GM12878 (cell line): ENCODE data around the gene AP2A2. TPM values are rescaled to one million over a fixed set of nuclear protein-coding genes. Genes with fewer than 3 reads are reported as not detected.

Source experiments
- ATAC-seq: fragments of 200-7000 bp; cut with Tn5 transposase; 3 replicates; pipeline ENCODE4 v1.9.1; 2020; ENCODE audit warnings: mild to moderate bottlenecking, moderate library complexity
- BruUV-seq: library from RNA; stranded (reverse); fragments of 400-500 nt; replicated peaks from 2 replicates; lab custom pipeline; 2021; lab: Mats Ljungman, UMichigan
- CTCF ChIA-PET: fragments of 300-600 bp; sonication (Branson Sonifier 250); formaldehyde crosslinking; extraction: SDS; loops from one replicate; lab custom pipeline; 2021; ENCODE audit warnings: inconsistent platforms; lab: Yijun Ruan, JAX
- POLR2A ChIA-PET: fragments of 350-600 bp; formaldehyde crosslinking; extraction: SDS; loops from one replicate; lab custom pipeline; 2021; ENCODE audit warnings: inconsistent platforms; lab: Charles Lee
- RAD21 ChIA-PET: fragments of 300-600 bp; sonication (Branson Sonifier 250); formaldehyde crosslinking; loops from one replicate; lab custom pipeline; 2023; ENCODE audit warnings: antibody characterized with exemption; ENCODE audit not compliant: unreplicated experiment; lab: Charles Lee
- SMC1A ChIA-PET: fragments of 300-600 bp; sonication (Branson Sonifier 250); formaldehyde crosslinking; loops from one replicate; lab custom pipeline; 2023; ENCODE audit not compliant: unreplicated experiment, uncharacterized antibody; lab: Charles Lee
- DNase-seq: peaks from one replicate; pipeline ENCODE4 v3.0.0-alpha.2; 2011; ENCODE audit warnings: low read depth, low spot score
- FAIRE-seq: peaks from 3 replicates; lab custom pipeline; 2011; peaks lifted over from hg19 to GRCh38; lab: Jason Lieb, UNC
- H2AFZ ChIP-seq: 2 replicates; pipeline ENCODE4 v1.6.0; 2011; ENCODE audit warnings: low read depth, low read length, control low read depth; ENCODE audit not compliant: control insufficient read depth
- H3K27ac ChIP-seq: 2 replicates; pipeline ENCODE4 v1.5.1; 2011; ENCODE audit warnings: control low read depth; ENCODE audit not compliant: control insufficient read depth, insufficient read depth
- H3K27me3 ChIP-seq, 2 experiments: replicated peaks in 1 of 2; 2 replicates each; pipeline versions ENCODE4 v1.6.0 to v1.6.1; 2011; ENCODE audit warnings: low read length in 1 of 2; ENCODE audit not compliant: control insufficient read depth in 2 of 2, insufficient read depth in 2 of 2
- H3K36me3 ChIP-seq, 2 experiments: 2 replicates each; pipeline ENCODE4 v1.5.1; 2011; ENCODE audit warnings: low read length in 1 of 2; ENCODE audit not compliant: control insufficient read depth in 2 of 2, insufficient read depth in 2 of 2
- H3K4me1 ChIP-seq: 2 replicates; pipeline ENCODE4 v1.6.1; 2011; ENCODE audit warnings: mild to moderate bottlenecking, low read length, moderate library complexity, mixed read lengths; ENCODE audit not compliant: control insufficient read depth, insufficient read depth
- H3K4me2 ChIP-seq: 2 replicates; pipeline ENCODE4 v1.6.0; 2011; ENCODE audit warnings: control low read depth; ENCODE audit not compliant: control insufficient read depth, insufficient read depth
- H3K4me3 ChIP-seq: fragments of 200-600 bp; sonication (generic); 2 replicates; pipeline ENCODE4 v1.5.1; 2016
- H3K79me2 ChIP-seq: 2 replicates; pipeline ENCODE4 v1.6.0; 2011; ENCODE audit warnings: low read length; ENCODE audit not compliant: control insufficient read depth, insufficient read depth
- H3K9ac ChIP-seq: 2 replicates; pipeline ENCODE4 v1.8.0; 2011; ENCODE audit warnings: low read length, control low read depth, mixed read lengths; ENCODE audit not compliant: control insufficient read depth, insufficient read depth
- H3K9me3 ChIP-seq: replicated peaks from 3 replicates; pipeline ENCODE4 v1.5.1; 2011; ENCODE audit warnings: mild to moderate bottlenecking, low read length; ENCODE audit not compliant: control insufficient read depth, insufficient read depth
- H4K20me1 ChIP-seq: 2 replicates; pipeline ENCODE4 v1.6.0; 2011; ENCODE audit not compliant: control insufficient read depth, insufficient read depth
- CBX3 ChIP-seq: fragments of 200-600 bp; sonication (generic); IDR thresholded peaks from 2 replicates; pipeline ENCODE4 v1.6.1; 2016; ENCODE audit warnings: low read depth, borderline replicate concordance
- ELK1 ChIP-seq: IDR thresholded peaks from 2 replicates; pipeline ENCODE4 v1.6.1; 2012; ENCODE audit warnings: low read depth, low read length, improper control_type of control experiment
- FOS ChIP-seq: IDR thresholded peaks from 3 replicates; pipeline ENCODE4 v1.6.1; 2011; ENCODE audit warnings: borderline replicate concordance; ENCODE audit not compliant: insufficient read length; ENCODE audit errors: extremely low read depth
- MEF2A ChIP-seq: IDR thresholded peaks from 2 replicates; pipeline ENCODE4 v1.6.1; 2011; ENCODE audit warnings: low read depth, mild to moderate bottlenecking, low read length, moderate library complexity; ENCODE audit not compliant: insufficient read depth
- POLR2A ChIP-seq: IDR thresholded peaks from 2 replicates; pipeline ENCODE4 v1.6.1; 2011; ENCODE audit warnings: low read depth, mild to moderate bottlenecking, low read length
- POLR2AphosphoS2 ChIP-seq: IDR thresholded peaks from 2 replicates; pipeline ENCODE4 v1.6.1; 2011; ENCODE audit warnings: low read depth, mild to moderate bottlenecking, low read length, improper control_type of control experiment, moderate library complexity
- SMAD1 ChIP-seq: fragments of 450-650 bp; IDR thresholded peaks from 2 replicates; pipeline ENCODE4 v1.6.1; 2018; ENCODE audit warnings: mild to moderate bottlenecking, low read depth; ENCODE audit not compliant: partially characterized antibody
- SMC3 ChIP-seq: IDR thresholded peaks from 2 replicates; pipeline ENCODE4 v1.6.1; 2011; ENCODE audit warnings: low read length, improper control_type of control experiment, borderline replicate concordance
- SPI1 ChIP-seq: IDR thresholded peaks from 2 replicates; pipeline ENCODE4 v1.6.1; 2011; ENCODE audit warnings: low read depth, mild to moderate bottlenecking, low read length, moderate library complexity, borderline replicate concordance; ENCODE audit not compliant: insufficient read depth
- ZBTB33 ChIP-seq: fragments of 450-650 bp; IDR thresholded peaks from 2 replicates; pipeline ENCODE4 v1.6.1; 2017; ENCODE audit warnings: mild to moderate bottlenecking
- ZNF217 ChIP-seq: fragments of 450-650 bp; IDR thresholded peaks from 2 replicates; pipeline ENCODE4 v1.6.1; 2017; ENCODE audit warnings: antibody characterized with exemption, mild to moderate bottlenecking
- WGBS: methylation state at CpG from one replicate; pipeline ENCODE4 v1.1.6; 2016; ENCODE audit warnings: low lambda C conversion rate; ENCODE audit not compliant: insufficient replicate concordance, insufficient coverage; ENCODE audit errors: missing lambda C conversion rate; 5-methylcytosine and 5-hydroxymethylcytosine counted together
- in situ Hi-C: fragments of 300-500 bp; cut with MboI; formaldehyde crosslinking; loops from 9 replicates; pipeline ENCODE4 v1.14.3; 2018; ENCODE audit warnings: mixed read lengths
- intact Hi-C: fragments of 100-400 bp; cut with micrococcal nuclease; formaldehyde crosslinking; loops from one replicate; pipeline ENCODE4 v1.14.2; 2022; ENCODE audit not compliant: unreplicated experiment
- polyA plus RNA-seq, 11 experiments: library from polyadenylated mRNA; depleted of rRNA in 4 of 11; unstranded in 6 of 11; stranded (reverse) in 5 of 11; fragments of >200 nt; fragmentation: Nextera tagmentation in 4 of 11; fragmentation: Illumina TruSeq in 1 of 11; extraction: Ambion mirVana in 4 of 11; extraction: Trizol in 1 of 11; gene quantifications; 1 replicate in 1 of 11; 2 replicates in 10 of 11; pipeline versions ENCODE4 v1.2.1 to v1.2.3, GENCODE V29; 2011 to 2016; ENCODE audit warnings: inconsistent platforms in 2 of 11, missing spikeins in 2 of 11, low read depth in 1 of 11
- total RNA-seq, 4 experiments: library from RNA; depleted of rRNA in 3 of 4; stranded (reverse); fragments of >200 nt in 3 of 4; fragmentation: Illumina TruSeq in 1 of 4; extraction: Trizol in 1 of 4; gene quantifications; 2 replicates each; pipeline versions ENCODE4 v1.2.1 to v1.2.3, GENCODE V29; 2013 to 2021
- TF ChIP-seq, protein P1 (sequence below): fragments of 450-650 bp; formaldehyde crosslinking; IDR thresholded peaks from 2 replicates; pipeline ENCODE4 v1.4.0; 2020; ENCODE audit warnings: mild to moderate bottlenecking, moderate library complexity

The AP2A2 gene
- total and polyA plus RNA-seq, 10 of the 15 experiments (the other 5 are each of a cell fraction or from before 2014, with no cell fraction given): 0.58 to 48.8 (median 18.2) TPM

GRCh38 chr11:1002406-1002984, 76.8 kb downstream of the AP2A2 start:
- H3K36me3 ChIP-seq: peaks cover 4 to 15% of the 10 kb centered on the region in 2 experiments; a peak in 3 of 4 replicates
- WGBS: 94% methylated on average over 19 of the region's 20 CpGs
- FAIRE-seq (no peak), DNase-seq (no peak), ATAC-seq (no peak)
- H3K79me2 ChIP-seq: no peaks in the 10 kb centered on the region
- no peak overlapping the region for H3K27ac ChIP-seq
- ChIA-PET POLR2A (no interaction called here), CTCF (no interaction called here), RAD21 (no interaction called here), SMC1A (no interaction called here)
- no peak overlapping the region for H3K4me3 ChIP-seq
- H3K9me3 ChIP-seq: no peaks in the 10 kb centered on the region
- intact Hi-C loops: no loop called here
- H4K20me1 ChIP-seq: no peaks in the 10 kb centered on the region
- H3K9ac ChIP-seq: no peak overlapping the region
- no peaks in the 10 kb centered on the region for H3K4me1 ChIP-seq
- in situ Hi-C loops: no loop called here
- no peak overlapping the region for H3K4me2 ChIP-seq
- H2AFZ ChIP-seq: no peak overlapping the region
- no peaks in the 10 kb centered on the region for H3K27me3 ChIP-seq
- BruUV-seq: no TSS peak
- TF ChIP-seq POLR2A: no peak
- no peak for TF ChIP-seq SMC3
- TF ChIP-seq SMAD1: no peak
- no peak for TF ChIP-seq FOS
- TF ChIP-seq CBX3: no peak
- no peak for TF ChIP-seq ZNF217
- TF ChIP-seq ZBTB33: no peak
- TF ChIP-seq, protein P1, sequence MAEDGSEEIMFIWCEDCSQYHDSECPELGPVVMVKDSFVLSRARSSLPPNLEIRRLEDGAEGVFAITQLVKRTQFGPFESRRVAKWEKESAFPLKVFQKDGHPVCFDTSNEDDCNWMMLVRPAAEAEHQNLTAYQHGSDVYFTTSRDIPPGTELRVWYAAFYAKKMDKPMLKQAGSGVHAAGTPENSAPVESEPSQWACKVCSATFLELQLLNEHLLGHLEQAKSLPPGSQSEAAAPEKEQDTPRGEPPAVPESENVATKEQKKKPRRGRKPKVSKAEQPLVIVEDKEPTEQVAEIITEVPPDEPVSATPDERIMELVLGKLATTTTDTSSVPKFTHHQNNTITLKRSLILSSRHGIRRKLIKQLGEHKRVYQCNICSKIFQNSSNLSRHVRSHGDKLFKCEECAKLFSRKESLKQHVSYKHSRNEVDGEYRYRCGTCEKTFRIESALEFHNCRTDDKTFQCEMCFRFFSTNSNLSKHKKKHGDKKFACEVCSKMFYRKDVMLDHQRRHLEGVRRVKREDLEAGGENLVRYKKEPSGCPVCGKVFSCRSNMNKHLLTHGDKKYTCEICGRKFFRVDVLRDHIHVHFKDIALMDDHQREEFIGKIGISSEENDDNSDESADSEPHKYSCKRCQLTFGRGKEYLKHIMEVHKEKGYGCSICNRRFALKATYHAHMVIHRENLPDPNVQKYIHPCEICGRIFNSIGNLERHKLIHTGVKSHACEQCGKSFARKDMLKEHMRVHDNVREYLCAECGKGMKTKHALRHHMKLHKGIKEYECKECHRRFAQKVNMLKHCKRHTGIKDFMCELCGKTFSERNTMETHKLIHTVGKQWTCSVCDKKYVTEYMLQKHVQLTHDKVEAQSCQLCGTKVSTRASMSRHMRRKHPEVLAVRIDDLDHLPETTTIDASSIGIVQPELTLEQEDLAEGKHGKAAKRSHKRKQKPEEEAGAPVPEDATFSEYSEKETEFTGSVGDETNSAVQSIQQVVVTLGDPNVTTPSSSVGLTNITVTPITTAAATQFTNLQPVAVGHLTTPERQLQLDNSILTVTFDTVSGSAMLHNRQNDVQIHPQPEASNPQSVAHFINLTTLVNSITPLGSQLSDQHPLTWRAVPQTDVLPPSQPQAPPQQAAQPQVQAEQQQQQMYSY (CRISPR knock-in tag): no peak
- TF ChIP-seq POLR2AphosphoS2: no peak
- no peak for TF ChIP-seq MEF2A
- no peak for TF ChIP-seq ELK1
- TF ChIP-seq SPI1: no peak
